HCT116 (cell line): ENCODE data around the gene NCOA1. TPM values are rescaled to one million over a fixed set of nuclear protein-coding genes. Genes with fewer than 3 reads are reported as not detected.

Experiments used
- ATAC-seq: fragments of 200-7000 bp; cut with Tn5 transposase; 2 replicates; pipeline ENCODE4 v1.9.1; 2020; ENCODE audit warnings: mild to moderate bottlenecking, moderate library complexity
- BruUV-seq: library from RNA; stranded (reverse); fragments of 400-500 nt; replicated peaks from 2 replicates; lab custom pipeline; 2021; lab: Mats Ljungman, UMichigan
- CTCF ChIA-PET: fragments of 300-600 bp; sonication (Branson Sonifier 250); formaldehyde crosslinking; loops from one replicate; lab custom pipeline; 2021; ENCODE audit warnings: antibody characterized with exemption; lab: Charles Lee
- POLR2A ChIA-PET: fragments of 300-600, 350-600 bp; sonication (Branson Sonifier 250); formaldehyde crosslinking; loops from one replicate; lab custom pipeline; 2021; ENCODE audit warnings: antibody characterized with exemption; lab: Charles Lee
- RAD21 ChIA-PET, 2 experiments: fragments of 300-600 bp; sonication (Branson Sonifier 250); formaldehyde crosslinking; loops; one replicate each; lab custom pipeline; 2023; ENCODE audit warnings: low total read pairs in 2 of 2; ENCODE audit not compliant: uncharacterized antibody in 2 of 2, unreplicated experiment in 2 of 2, low non-redundant PET in 1 of 2; lab: Charles Lee
- DNase-seq: peaks from one replicate; pipeline ENCODE4 v3.0.0-alpha.2; 2010; ENCODE audit warnings: low read depth, low spot score
- H2AFZ ChIP-seq: fragments of 200-600 bp; shearing (Covaris generic), sonication (generic); 2 replicates; pipeline ENCODE4 v1.6.1; 2017; ENCODE audit warnings: low read depth, mixed run types, mixed read lengths, antibody characterized with exemption, low read length; ENCODE audit not compliant: poor library complexity, severe bottlenecking
- H3K27ac ChIP-seq: 2 replicates; pipeline ENCODE4 v1.5.1; 2012; ENCODE audit warnings: low read depth, low read length
- H3K27me3 ChIP-seq: fragments of 200-600 bp; sonication (generic); 2 replicates; pipeline ENCODE4 v1.6.1; 2016; ENCODE audit warnings: mixed run types, low read length, mixed read lengths; ENCODE audit not compliant: insufficient read depth
- H3K36me3 ChIP-seq, 2 experiments: fragments of 200-500 bp in 1 of 2; fragments of 200-600 bp in 1 of 2; sonication (Bioruptor generic) in 1 of 2; sonication (generic) in 1 of 2; 2 replicates each; pipeline versions ENCODE4 v1.5.1 to v1.6.1; 2014 to 2016; ENCODE audit warnings: low read length in 2 of 2, inconsistent platforms in 1 of 2, mixed read lengths in 1 of 2, mixed run types in 1 of 2; ENCODE audit not compliant: insufficient read depth in 2 of 2, control insufficient read depth in 1 of 2
- H3K4me1 ChIP-seq, 2 experiments: fragments of 200-600 bp in 1 of 2; sonication (generic) in 1 of 2; 2 replicates each; pipeline versions ENCODE4 v1.5.1 to v1.6.1; 2012 to 2017; ENCODE audit warnings: low read length in 2 of 2, inconsistent platforms in 1 of 2, mild to moderate bottlenecking in 1 of 2, mixed read lengths in 1 of 2, mixed run types in 1 of 2, moderate library complexity in 1 of 2; ENCODE audit not compliant: insufficient read depth in 2 of 2, control insufficient read depth in 1 of 2
- H3K4me2 ChIP-seq: fragments of 200-600 bp; sonication (generic); 2 replicates; pipeline ENCODE4 v1.6.1; 2017; ENCODE audit warnings: mixed run types, low read length, mixed read lengths
- H3K4me3 ChIP-seq, 2 experiments: fragments of 200-600 bp in 1 of 2; sonication (generic) in 1 of 2; replicated peaks in 1 of 2; 2 replicates each; pipeline ENCODE4 v1.5.1; 2011 to 2016; ENCODE audit warnings: low read length in 2 of 2, control low read depth in 1 of 2, low read depth in 1 of 2, mild to moderate bottlenecking in 1 of 2, mixed read lengths in 1 of 2, mixed run types in 1 of 2
- H3K79me2 ChIP-seq: fragments of 200-600 bp; sonication (generic); 2 replicates; pipeline ENCODE4 v1.6.1; 2017; ENCODE audit warnings: mild to moderate bottlenecking, mixed run types, low read length, moderate library complexity, mixed read lengths; ENCODE audit not compliant: insufficient read depth
- H3K9ac ChIP-seq: fragments of 200-600 bp; sonication (generic); 2 replicates; pipeline ENCODE4 v1.6.1; 2016; ENCODE audit warnings: low read length, mixed read lengths
- H3K9me2 ChIP-seq: fragments of 200-600 bp; sonication (generic), shearing (Covaris generic); 2 replicates; pipeline ENCODE4 v1.6.1; 2017; ENCODE audit warnings: mixed run types, mild to moderate bottlenecking, moderate library complexity; ENCODE audit not compliant: insufficient read depth
- H3K9me3 ChIP-seq, 2 experiments: fragments of 200-500 bp in 1 of 2; fragments of 200-600 bp in 1 of 2; sonication (Bioruptor generic) in 1 of 2; sonication (generic) in 1 of 2; 2 replicates each; pipeline ENCODE4 v1.6.1; 2014 to 2017; ENCODE audit warnings: low read length in 2 of 2, mixed read lengths in 2 of 2, inconsistent platforms in 1 of 2, low read depth in 1 of 2, mild to moderate bottlenecking in 1 of 2, mixed run types in 1 of 2, moderate library complexity in 1 of 2; ENCODE audit not compliant: control insufficient read depth in 1 of 2, insufficient read depth in 1 of 2
- H4K20me1 ChIP-seq: fragments of 200-600 bp; sonication (generic), shearing (Covaris generic); 2 replicates; pipeline ENCODE4 v1.6.1; 2017; ENCODE audit warnings: mixed run types, mild to moderate bottlenecking, moderate library complexity; ENCODE audit not compliant: insufficient read depth
- CBX3 ChIP-seq: IDR thresholded peaks from 2 replicates; pipeline ENCODE4 v1.6.1; 2012; ENCODE audit warnings: low read depth
- CEBPB ChIP-seq: IDR thresholded peaks from 2 replicates; pipeline ENCODE4 v1.6.1; 2012; ENCODE audit warnings: low read depth
- EGR1 ChIP-seq: IDR thresholded peaks from 2 replicates; pipeline ENCODE4 v1.6.1; 2012; ENCODE audit warnings: low read depth
- EZH2 ChIP-seq: fragments of 200-600 bp; sonication (generic); IDR thresholded peaks from 2 replicates; pipeline ENCODE4 v1.6.1; 2017; ENCODE audit warnings: antibody characterized with exemption, mixed run types
- JUND ChIP-seq: IDR thresholded peaks from 2 replicates; pipeline ENCODE4 v1.6.1; 2012
- POLR2AphosphoS5 ChIP-seq: IDR thresholded peaks from 2 replicates; pipeline ENCODE4 v1.6.1; 2011; ENCODE audit warnings: mild to moderate bottlenecking, low read depth, low read length, moderate library complexity
- RAD21 ChIP-seq: IDR thresholded peaks from 2 replicates; pipeline ENCODE4 v1.6.1; 2012; ENCODE audit warnings: low read depth, mild to moderate bottlenecking
- SP1 ChIP-seq: IDR thresholded peaks from 2 replicates; pipeline ENCODE4 v1.6.1; 2012; ENCODE audit warnings: low read depth
- SRF ChIP-seq: IDR thresholded peaks from 2 replicates; pipeline ENCODE4 v1.6.1; 2012; ENCODE audit warnings: low read depth
- TCF7L2 ChIP-seq: IDR thresholded peaks from 2 replicates; pipeline ENCODE4 v1.7.0; 2011; ENCODE audit warnings: borderline replicate concordance, inconsistent platforms; ENCODE audit not compliant: insufficient read depth, insufficient read length; ENCODE audit errors: extremely low read depth
- intact Hi-C: fragments of 100-400 bp; cut with micrococcal nuclease; formaldehyde crosslinking; loops from 2 replicates; pipeline ENCODE4 v1.10.0; 2022
- total RNA-seq: library from RNA; stranded (reverse); gene quantifications from one replicate; pipeline ENCODE4 v1.2.1, GENCODE V29; 2021; ENCODE audit not compliant: unreplicated experiment
- TF ChIP-seq, protein P1 (sequence below): IDR thresholded peaks from 2 replicates; pipeline ENCODE4 v1.6.1; 2011; ENCODE audit warnings: mild to moderate bottlenecking, low read length, moderate library complexity; ENCODE audit not compliant: insufficient replicate concordance; ENCODE audit errors: extremely low read depth
- TF ChIP-seq, protein P2 (sequence below): IDR thresholded peaks from 2 replicates; pipeline ENCODE4 v1.6.1; 2012; ENCODE audit warnings: low read depth
- TF ChIP-seq, protein P3 (sequence below): IDR thresholded peaks from 2 replicates; pipeline ENCODE4 v1.6.1; 2012
- TF ChIP-seq, protein P4 (sequence below): IDR thresholded peaks from 2 replicates; pipeline ENCODE4 v1.6.1; 2012

Gene NCOA1
- total RNA-seq, 1 experiment from 2014 or later: 10.4 TPM

DNA sequence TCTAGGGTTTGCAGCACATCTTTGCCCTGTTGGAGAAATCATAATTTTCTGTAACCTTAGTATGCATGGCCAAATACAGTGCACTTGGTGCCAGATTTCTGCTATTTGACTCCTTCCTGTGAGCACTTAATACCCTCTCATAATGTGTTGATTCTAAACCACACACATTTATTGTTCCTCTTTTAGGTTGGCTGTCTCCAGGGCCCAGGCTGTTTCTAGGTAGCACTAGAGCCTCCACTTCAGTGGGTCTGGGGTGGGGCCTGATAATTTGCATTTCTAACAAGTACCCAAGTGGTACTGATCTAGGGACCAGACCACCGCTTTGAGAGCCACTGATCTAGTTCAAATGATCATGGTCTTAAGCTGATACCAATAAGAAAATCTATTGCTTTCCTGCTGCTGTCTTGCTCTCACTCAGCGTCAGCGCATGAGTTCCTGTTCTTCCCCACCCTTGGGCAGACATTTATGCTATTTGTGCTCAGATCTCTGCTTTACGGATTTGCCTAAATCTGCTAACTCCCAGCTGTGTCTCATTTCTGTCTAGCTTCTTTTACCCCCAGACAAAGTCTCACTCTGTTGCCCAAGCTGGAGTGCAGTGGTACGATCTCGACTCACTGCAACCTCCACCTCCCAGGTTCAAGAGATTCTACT, 294.7 kb downstream of the NCOA1 start (continued):
- TF ChIP-seq, protein P1, sequence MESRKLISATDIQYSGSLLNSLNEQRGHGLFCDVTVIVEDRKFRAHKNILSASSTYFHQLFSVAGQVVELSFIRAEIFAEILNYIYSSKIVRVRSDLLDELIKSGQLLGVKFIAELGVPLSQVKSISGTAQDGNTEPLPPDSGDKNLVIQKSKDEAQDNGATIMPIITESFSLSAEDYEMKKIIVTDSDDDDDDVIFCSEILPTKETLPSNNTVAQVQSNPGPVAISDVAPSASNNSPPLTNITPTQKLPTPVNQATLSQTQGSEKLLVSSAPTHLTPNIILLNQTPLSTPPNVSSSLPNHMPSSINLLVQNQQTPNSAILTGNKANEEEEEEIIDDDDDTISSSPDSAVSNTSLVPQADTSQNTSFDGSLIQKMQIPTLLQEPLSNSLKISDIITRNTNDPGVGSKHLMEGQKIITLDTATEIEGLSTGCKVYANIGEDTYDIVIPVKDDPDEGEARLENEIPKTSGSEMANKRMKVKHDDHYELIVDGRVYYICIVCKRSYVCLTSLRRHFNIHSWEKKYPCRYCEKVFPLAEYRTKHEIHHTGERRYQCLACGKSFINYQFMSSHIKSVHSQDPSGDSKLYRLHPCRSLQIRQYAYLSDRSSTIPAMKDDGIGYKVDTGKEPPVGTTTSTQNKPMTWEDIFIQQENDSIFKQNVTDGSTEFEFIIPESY: no peak
- TF ChIP-seq RAD21: no peak
- no peak for TF ChIP-seq CBX3
- no peak for TF ChIP-seq EGR1

DNA sequence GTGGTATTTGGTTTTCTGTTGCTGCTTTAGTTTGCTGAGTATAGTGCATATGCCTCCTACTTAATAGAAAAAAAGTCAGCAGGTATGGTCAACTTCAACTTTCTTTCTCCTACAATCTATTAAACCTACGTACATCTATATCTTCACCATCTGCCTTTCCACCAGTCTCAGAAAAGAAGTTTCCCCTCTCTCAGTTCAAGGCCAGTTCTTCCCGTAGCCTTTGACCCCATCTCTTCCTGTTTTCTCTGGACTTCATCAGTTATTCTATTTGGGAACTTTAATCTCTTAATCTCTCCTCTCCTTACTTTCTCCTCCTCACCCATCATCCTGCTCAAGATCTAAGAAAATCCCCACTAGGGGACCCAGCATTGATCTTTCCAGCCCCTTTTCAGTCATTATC, 296.5 kb downstream of the NCOA1 start:
- Histone ChIP-seq H3K4me1 (peaks cover 12 to 21% of the 10 kb centered on the region in 2 experiments), H3K4me3 (no peak overlapping the region), H3K79me2 (no peaks in the 10 kb centered on the region), H3K27me3 (no peaks in the 10 kb centered on the region), H3K36me3 (no peaks in the 10 kb centered on the region), H3K4me2 (no peak overlapping the region), H2AFZ (no peak overlapping the region), H3K27ac (no peak overlapping the region), H3K9ac (no peak overlapping the region), H4K20me1 (no peaks in the 10 kb centered on the region), H3K9me3 (no peaks in the 10 kb centered on the region), H3K9me2 (no peaks in the 10 kb centered on the region)
- DNase-seq (no peak), ATAC-seq (no peak)
- RAD21 ChIA-PET: no interaction called here
- no TSS peak for BruUV-seq
- intact Hi-C loops: no loop called here
- CTCF ChIA-PET: no interaction called here
- TF ChIP-seq, protein P2, sequence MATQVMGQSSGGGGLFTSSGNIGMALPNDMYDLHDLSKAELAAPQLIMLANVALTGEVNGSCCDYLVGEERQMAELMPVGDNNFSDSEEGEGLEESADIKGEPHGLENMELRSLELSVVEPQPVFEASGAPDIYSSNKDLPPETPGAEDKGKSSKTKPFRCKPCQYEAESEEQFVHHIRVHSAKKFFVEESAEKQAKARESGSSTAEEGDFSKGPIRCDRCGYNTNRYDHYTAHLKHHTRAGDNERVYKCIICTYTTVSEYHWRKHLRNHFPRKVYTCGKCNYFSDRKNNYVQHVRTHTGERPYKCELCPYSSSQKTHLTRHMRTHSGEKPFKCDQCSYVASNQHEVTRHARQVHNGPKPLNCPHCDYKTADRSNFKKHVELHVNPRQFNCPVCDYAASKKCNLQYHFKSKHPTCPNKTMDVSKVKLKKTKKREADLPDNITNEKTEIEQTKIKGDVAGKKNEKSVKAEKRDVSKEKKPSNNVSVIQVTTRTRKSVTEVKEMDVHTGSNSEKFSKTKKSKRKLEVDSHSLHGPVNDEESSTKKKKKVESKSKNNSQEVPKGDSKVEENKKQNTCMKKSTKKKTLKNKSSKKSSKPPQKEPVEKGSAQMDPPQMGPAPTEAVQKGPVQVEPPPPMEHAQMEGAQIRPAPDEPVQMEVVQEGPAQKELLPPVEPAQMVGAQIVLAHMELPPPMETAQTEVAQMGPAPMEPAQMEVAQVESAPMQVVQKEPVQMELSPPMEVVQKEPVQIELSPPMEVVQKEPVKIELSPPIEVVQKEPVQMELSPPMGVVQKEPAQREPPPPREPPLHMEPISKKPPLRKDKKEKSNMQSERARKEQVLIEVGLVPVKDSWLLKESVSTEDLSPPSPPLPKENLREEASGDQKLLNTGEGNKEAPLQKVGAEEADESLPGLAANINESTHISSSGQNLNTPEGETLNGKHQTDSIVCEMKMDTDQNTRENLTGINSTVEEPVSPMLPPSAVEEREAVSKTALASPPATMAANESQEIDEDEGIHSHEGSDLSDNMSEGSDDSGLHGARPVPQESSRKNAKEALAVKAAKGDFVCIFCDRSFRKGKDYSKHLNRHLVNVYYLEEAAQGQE: no peak
- TF ChIP-seq TCF7L2 (no peak), SP1 (no peak), SRF (no peak), CEBPB (no peak), POLR2AphosphoS5 (no peak), EZH2 (no peak), JUND (no peak)
- TF ChIP-seq, protein P3, sequence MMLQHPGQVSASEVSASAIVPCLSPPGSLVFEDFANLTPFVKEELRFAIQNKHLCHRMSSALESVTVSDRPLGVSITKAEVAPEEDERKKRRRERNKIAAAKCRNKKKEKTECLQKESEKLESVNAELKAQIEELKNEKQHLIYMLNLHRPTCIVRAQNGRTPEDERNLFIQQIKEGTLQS: no peak
- TF ChIP-seq, protein P4, sequence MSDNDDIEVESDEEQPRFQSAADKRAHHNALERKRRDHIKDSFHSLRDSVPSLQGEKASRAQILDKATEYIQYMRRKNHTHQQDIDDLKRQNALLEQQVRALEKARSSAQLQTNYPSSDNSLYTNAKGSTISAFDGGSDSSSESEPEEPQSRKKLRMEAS: no peak
- POLR2A ChIA-PET: no interaction called here
